SK-N-SH (cell line): Measurements from ENCODE around the gene HBB. TPM values are rescaled to one million over a fixed set of nuclear protein-coding genes. Genes with fewer than 3 reads are reported as not detected.

ENCODE experiments used
- CTCF ChIA-PET: fragments of 300-600, 350-600 bp; formaldehyde crosslinking; extraction: SDS; loops from one replicate; lab custom pipeline; 2021; lab: Yijun Ruan, JAX
- POLR2A ChIA-PET: fragments of 350-600 bp; sonication (Branson Sonifier 250); formaldehyde crosslinking; extraction: SDS; loops from one replicate; lab custom pipeline; 2020; ENCODE audit warnings: antibody characterized with exemption, inconsistent platforms; lab: Yijun Ruan, JAX
- DNase-seq: peaks from one replicate; pipeline ENCODE4 v3.0.0; 2012
- H2AFZ ChIP-seq: fragments of 200-600 bp; sonication (generic); 2 replicates; pipeline ENCODE4 v1.8.1; 2016; ENCODE audit warnings: antibody characterized with exemption, mild to moderate bottlenecking, low read depth
- H3F3A ChIP-seq: fragments of 200-600 bp; sonication (generic); replicated peaks from 2 replicates; pipeline ENCODE3; 2016; ENCODE audit warnings: antibody characterized with exemption, mild to moderate bottlenecking; ENCODE audit not compliant: insufficient read depth
- H3K27ac ChIP-seq, 2 experiments: fragments of 200-500 bp in 1 of 2; fragments of 200-600 bp in 1 of 2; sonication (Bioruptor generic) in 1 of 2; sonication (generic), shearing (Covaris generic) in 1 of 2; 2 replicates each; pipeline versions ENCODE4 v1.5.1 to v1.6.1; 2014 to 2016; ENCODE audit warnings: low read depth in 2 of 2, inconsistent platforms in 1 of 2, low read length in 1 of 2, mild to moderate bottlenecking in 1 of 2, mixed read lengths in 1 of 2
- H3K27me3 ChIP-seq: fragments of 200-600 bp; sonication (generic), shearing (Covaris generic); 2 replicates; pipeline ENCODE4 v1.6.1; 2016; ENCODE audit warnings: mixed run types; ENCODE audit not compliant: insufficient read depth
- H3K36me3 ChIP-seq, 2 experiments: fragments of 200-500 bp in 1 of 2; fragments of 200-600 bp in 1 of 2; sonication (Bioruptor generic) in 1 of 2; sonication (generic) in 1 of 2; replicated peaks in 1 of 2; 2 replicates each; pipeline versions ENCODE3 to v1.5.1; 2014 to 2016; ENCODE audit warnings: low read length in 1 of 2, mild to moderate bottlenecking in 1 of 2; ENCODE audit not compliant: insufficient read depth in 2 of 2, control insufficient read depth in 1 of 2
- H3K4me1 ChIP-seq, 2 experiments: fragments of 200-500 bp in 1 of 2; fragments of 200-600 bp in 1 of 2; sonication (Bioruptor generic) in 1 of 2; sonication (generic), shearing (Covaris generic) in 1 of 2; 2 replicates each; pipeline versions ENCODE4 v1.5.1 to v1.6.1; 2014 to 2016; ENCODE audit warnings: low read depth in 1 of 2, low read length in 1 of 2, mixed run types in 1 of 2; ENCODE audit not compliant: insufficient read depth in 2 of 2, control insufficient read depth in 1 of 2
- H3K4me2 ChIP-seq: fragments of 200-600 bp; sonication (generic), shearing (Covaris generic); 2 replicates; pipeline ENCODE4 v1.6.1; 2017; ENCODE audit warnings: mixed run types
- H3K4me3 ChIP-seq, 2 experiments: fragments of 200-500 bp in 1 of 2; fragments of 200-600 bp in 1 of 2; sonication (Bioruptor generic) in 1 of 2; sonication (generic), shearing (Covaris generic) in 1 of 2; 2 replicates each; pipeline versions ENCODE4 v1.5.1 to v1.8.1; 2014 to 2016; ENCODE audit warnings: low read depth in 2 of 2, inconsistent platforms in 1 of 2, low read length in 1 of 2, mild to moderate bottlenecking in 1 of 2, mixed read lengths in 1 of 2, moderate library complexity in 1 of 2
- H3K79me2 ChIP-seq: fragments of 200-600 bp; sonication (generic); 2 replicates; pipeline ENCODE4 v1.8.1; 2017; ENCODE audit warnings: mild to moderate bottlenecking; ENCODE audit not compliant: insufficient read depth
- H3K9ac ChIP-seq: fragments of 200-600 bp; sonication (generic); 2 replicates; pipeline ENCODE4 v1.6.1; 2017; ENCODE audit warnings: mixed run types
- H3K9me2 ChIP-seq: fragments of 200-600 bp; sonication (generic); 2 replicates; pipeline ENCODE4 v1.6.1; 2017; ENCODE audit warnings: mixed run types
- H3K9me3 ChIP-seq: fragments of 200-600 bp; sonication (generic); 2 replicates; pipeline ENCODE4 v1.6.1; 2017; ENCODE audit warnings: mixed run types, mild to moderate bottlenecking, moderate library complexity
- H4K20me1 ChIP-seq: fragments of 200-600 bp; sonication (generic); 2 replicates; pipeline ENCODE4 v1.6.1; 2017; ENCODE audit warnings: mild to moderate bottlenecking, mixed run types; ENCODE audit not compliant: insufficient read depth
- CHD2 ChIP-seq: fragments of 150-350 bp; IDR thresholded peaks from 2 replicates; pipeline ENCODE4 v1.6.1; 2018; ENCODE audit warnings: low read length; ENCODE audit not compliant: partially characterized antibody
- ELF1 ChIP-seq: IDR thresholded peaks from 2 replicates; pipeline ENCODE4 v1.4.0; 2012
- EP300 ChIP-seq, 2 experiments: IDR thresholded peaks; 2 replicates each; pipeline versions ENCODE4 v1.4.0 to v1.6.1; 2012; ENCODE audit warnings: borderline replicate concordance in 1 of 2, low read depth in 1 of 2, low read length in 1 of 2
- FOXJ3 ChIP-seq: sonication (generic); formaldehyde crosslinking; IDR thresholded peaks from 2 replicates; pipeline ENCODE4 v1.5.1; 2020; ENCODE audit warnings: mild to moderate bottlenecking, missing genetic modification reagents
- GABPA ChIP-seq: IDR thresholded peaks from 2 replicates; pipeline ENCODE4 v1.4.0; 2012; ENCODE audit warnings: low read depth, mild to moderate bottlenecking
- GATA2 ChIP-seq: sonication (generic); formaldehyde crosslinking; IDR thresholded peaks from 2 replicates; pipeline ENCODE4 v1.5.0; 2020; ENCODE audit warnings: mild to moderate bottlenecking, missing genetic modification reagents
- JUND ChIP-seq: IDR thresholded peaks from 2 replicates; pipeline ENCODE4 v1.4.0; 2012
- MAX ChIP-seq: IDR thresholded peaks from 2 replicates; pipeline ENCODE4 v1.4.0; 2012; ENCODE audit warnings: low read depth
- MXI1 ChIP-seq: IDR thresholded peaks from 2 replicates; pipeline ENCODE4 v1.6.1; 2012; ENCODE audit warnings: mild to moderate bottlenecking, low read depth, low read length, improper control_type of control experiment
- NFIC ChIP-seq: IDR thresholded peaks from 2 replicates; pipeline ENCODE4 v1.4.0; 2012; ENCODE audit warnings: borderline replicate concordance
- RAD21 ChIP-seq: IDR thresholded peaks from 2 replicates; pipeline ENCODE4 v1.6.1; 2012; ENCODE audit warnings: mild to moderate bottlenecking, low read length
- RCOR1 ChIP-seq: fragments of 150-350 bp; IDR thresholded peaks from 2 replicates; pipeline ENCODE4 v1.6.1; 2017; ENCODE audit warnings: antibody characterized with exemption, low read length
- RXRA ChIP-seq: IDR thresholded peaks from 2 replicates; pipeline ENCODE4 v1.4.0; 2012; ENCODE audit warnings: low read depth, mild to moderate bottlenecking, borderline replicate concordance
- SIN3A ChIP-seq: IDR thresholded peaks from 2 replicates; pipeline ENCODE4 v1.6.1; 2012; ENCODE audit warnings: low read depth, mild to moderate bottlenecking, low read length, moderate library complexity, borderline replicate concordance
- SMC3 ChIP-seq: IDR thresholded peaks from 2 replicates; pipeline ENCODE4 v1.6.1; 2012; ENCODE audit warnings: low read depth, low read length, improper control_type of control experiment
- TCF12 ChIP-seq: IDR thresholded peaks from 2 replicates; pipeline ENCODE4 v1.4.0; 2012
- USF2 ChIP-seq: fragments of 150-350 bp; IDR thresholded peaks from 2 replicates; pipeline ENCODE4 v1.6.1; 2017; ENCODE audit warnings: antibody characterized with exemption, low read length, low read depth, borderline replicate concordance
- YY1 ChIP-seq: IDR thresholded peaks from 2 replicates; pipeline ENCODE4 v1.4.0; 2012; ENCODE audit warnings: low read depth, mild to moderate bottlenecking
- ZBTB33 ChIP-seq: IDR thresholded peaks from 2 replicates; pipeline ENCODE4 v1.4.0; 2012; ENCODE audit warnings: low read depth, borderline replicate concordance
- WGBS: methylation state at CpG from one replicate; pipeline ENCODE4 v1.1.6; 2017; ENCODE audit warnings: low lambda C conversion rate; 5-methylcytosine and 5-hydroxymethylcytosine counted together
- polyA plus RNA-seq, 3 experiments: library from polyadenylated mRNA; depleted of rRNA; stranded (reverse); fragments of >200 nt; gene quantifications; 2 replicates each; pipeline ENCODE4 v1.2.3, GENCODE V29; 2012
- TF ChIP-seq, protein P1 (sequence below): fragments of 150-350 bp; IDR thresholded peaks from 2 replicates; pipeline ENCODE4 v1.6.1; 2016; ENCODE audit warnings: mild to moderate bottlenecking, low read depth, low read length

The HBB gene
- polyA plus RNA-seq, 1 of the 3 experiments (the other 2 are of a cell fraction): not detected

DNA sequence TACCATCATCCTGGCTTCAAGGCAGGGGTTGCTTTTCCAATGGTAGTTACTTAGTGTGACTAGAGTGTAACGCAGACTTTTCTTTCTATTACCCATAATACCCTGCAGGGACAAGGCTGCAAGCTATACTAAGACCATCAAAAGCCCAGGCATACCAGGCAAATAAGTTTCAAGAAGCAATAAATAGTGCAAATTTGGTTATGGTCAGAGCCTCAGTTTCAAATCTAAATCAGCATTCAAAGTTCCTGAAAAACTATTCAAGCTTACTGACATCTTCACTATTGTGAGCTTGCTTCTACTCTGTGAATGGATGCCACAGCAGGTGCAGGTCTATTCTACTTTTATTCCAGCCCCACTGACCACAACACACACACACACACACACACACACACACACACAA, 2.5 kb upstream of the HBB start (continued):
- TF ChIP-seq, protein P1, sequence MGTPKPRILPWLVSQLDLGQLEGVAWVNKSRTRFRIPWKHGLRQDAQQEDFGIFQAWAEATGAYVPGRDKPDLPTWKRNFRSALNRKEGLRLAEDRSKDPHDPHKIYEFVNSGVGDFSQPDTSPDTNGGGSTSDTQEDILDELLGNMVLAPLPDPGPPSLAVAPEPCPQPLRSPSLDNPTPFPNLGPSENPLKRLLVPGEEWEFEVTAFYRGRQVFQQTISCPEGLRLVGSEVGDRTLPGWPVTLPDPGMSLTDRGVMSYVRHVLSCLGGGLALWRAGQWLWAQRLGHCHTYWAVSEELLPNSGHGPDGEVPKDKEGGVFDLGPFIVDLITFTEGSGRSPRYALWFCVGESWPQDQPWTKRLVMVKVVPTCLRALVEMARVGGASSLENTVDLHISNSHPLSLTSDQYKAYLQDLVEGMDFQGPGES: no peak
- TF ChIP-seq SIN3A: no peak
- TF ChIP-seq, all 33 proteins: peak for 0

- 7% methylated on average over 5 of the region's 5 CpGs for WGBS
- no peak overlapping the region for H3K9ac ChIP-seq
- H3K4me2 ChIP-seq: no peak overlapping the region
Measured at GRCh38 chr11:5228124-5228523, 1.3 kb upstream of the HBB start.

More at GRCh38 chr11:5228124-5228523, 1.3 kb upstream of the HBB start:
- Histone ChIP-seq H3K4me1 (no peaks in the 10 kb centered on the region), H2AFZ (no peak overlapping the region), H3K27ac (no peak overlapping the region), H3K36me3 (no peaks in the 10 kb centered on the region), H3K9me3 (no peaks in the 10 kb centered on the region), H3K9me2 (no peaks in the 10 kb centered on the region), H4K20me1 (no peaks in the 10 kb centered on the region), H3F3A (no peaks in the 10 kb centered on the region), H3K27me3 (no peaks in the 10 kb centered on the region), H3K79me2 (no peaks in the 10 kb centered on the region), H3K4me3 (no peak overlapping the region)
- TF ChIP-seq GATA2 (CRISPR knock-in tag) (no peak), MXI1 (no peak), RCOR1 (no peak), RAD21 (no peak), ZBTB33 (no peak), USF2 (no peak), FOXJ3 (no peak), MAX (no peak), JUND (no peak), ELF1 (no peak), SMC3 (no peak), CHD2 (no peak), GABPA (no peak), TCF12 (no peak), YY1 (no peak), RXRA (no peak), NFIC (no peak), EP300 (IDR thresholded peaks at IDR 0.05; ENCODE audit: borderline replicate concordance in 1 of 2, low read depth in 1 of 2, low read length in 1 of 2) (no peak)
- TF ChIP-seq, protein P1: no peak
- ChIA-PET POLR2A (no interaction called here), CTCF (no interaction called here)
- DNase-seq: no peak
